ENCODE measurements around the gene ALLC.

- no peak for TF ChIP-seq POLR2A (IDR thresholded peaks at IDR 0.05)
- TF ChIP-seq, protein P1, sequence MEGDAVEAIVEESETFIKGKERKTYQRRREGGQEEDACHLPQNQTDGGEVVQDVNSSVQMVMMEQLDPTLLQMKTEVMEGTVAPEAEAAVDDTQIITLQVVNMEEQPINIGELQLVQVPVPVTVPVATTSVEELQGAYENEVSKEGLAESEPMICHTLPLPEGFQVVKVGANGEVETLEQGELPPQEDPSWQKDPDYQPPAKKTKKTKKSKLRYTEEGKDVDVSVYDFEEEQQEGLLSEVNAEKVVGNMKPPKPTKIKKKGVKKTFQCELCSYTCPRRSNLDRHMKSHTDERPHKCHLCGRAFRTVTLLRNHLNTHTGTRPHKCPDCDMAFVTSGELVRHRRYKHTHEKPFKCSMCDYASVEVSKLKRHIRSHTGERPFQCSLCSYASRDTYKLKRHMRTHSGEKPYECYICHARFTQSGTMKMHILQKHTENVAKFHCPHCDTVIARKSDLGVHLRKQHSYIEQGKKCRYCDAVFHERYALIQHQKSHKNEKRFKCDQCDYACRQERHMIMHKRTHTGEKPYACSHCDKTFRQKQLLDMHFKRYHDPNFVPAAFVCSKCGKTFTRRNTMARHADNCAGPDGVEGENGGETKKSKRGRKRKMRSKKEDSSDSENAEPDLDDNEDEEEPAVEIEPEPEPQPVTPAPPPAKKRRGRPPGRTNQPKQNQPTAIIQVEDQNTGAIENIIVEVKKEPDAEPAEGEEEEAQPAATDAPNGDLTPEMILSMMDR (IDR thresholded peaks at IDR 0.05), result no peak
Measured at GRCh38 chr2:3637311-3637675, 20.7 kb upstream of the ALLC start.
